MCF 10A (cell line): ENCODE data around the gene PCNX3. TPM values are rescaled to one million over a fixed set of nuclear protein-coding genes. Genes with fewer than 3 reads are reported as not detected.

Experiments used
- BruUV-seq: library from RNA; stranded (reverse); fragments of 400-500 nt; replicated peaks from 2 replicates; lab custom pipeline; 2021; lab: Mats Ljungman, UMichigan
- CTCF ChIA-PET: fragments of 300-600 bp; sonication (Branson Sonifier 250); formaldehyde crosslinking; extraction: SDS; loops from one replicate; lab custom pipeline; 2021; ENCODE audit warnings: antibody characterized with exemption, inconsistent platforms; lab: Yijun Ruan, JAX
- POLR2A ChIA-PET: fragments of 300-600, 350-650 bp; sonication (Branson Sonifier 250); formaldehyde crosslinking; extraction: SDS; loops from one replicate; lab custom pipeline; 2020; ENCODE audit warnings: antibody characterized with exemption, inconsistent platforms; lab: Yijun Ruan, JAX
- DNase-seq: peaks from one replicate; pipeline ENCODE4 v3.0.0-alpha.2; 2018; ENCODE audit not compliant: unreplicated experiment
- H3K27ac Mint-ChIP-seq: one replicate; pipeline ENCODE4 v1.8.0; 2022; ENCODE audit warnings: mild to moderate bottlenecking, low read depth, mixed read lengths; ENCODE audit not compliant: unreplicated experiment
- H3K27me3 Mint-ChIP-seq: one replicate; pipeline ENCODE4 v1.8.0; 2022; ENCODE audit warnings: mixed read lengths; ENCODE audit not compliant: insufficient read depth, unreplicated experiment
- H3K36me3 Mint-ChIP-seq: one replicate; pipeline ENCODE4 v1.8.0; 2022; ENCODE audit warnings: mild to moderate bottlenecking, moderate library complexity, mixed read lengths; ENCODE audit not compliant: insufficient read depth, unreplicated experiment
- H3K4me1 Mint-ChIP-seq: one replicate; pipeline ENCODE4 v1.8.0; 2022; ENCODE audit warnings: mixed read lengths; ENCODE audit not compliant: insufficient read depth, unreplicated experiment
- H3K4me3 Mint-ChIP-seq: one replicate; pipeline ENCODE4 v1.8.0; 2022; ENCODE audit warnings: mild to moderate bottlenecking, moderate library complexity, mixed read lengths; ENCODE audit not compliant: unreplicated experiment
- H3K9me3 Mint-ChIP-seq: one replicate; pipeline ENCODE4 v1.8.0; 2022; ENCODE audit warnings: mixed read lengths; ENCODE audit not compliant: unreplicated experiment
- intact Hi-C: fragments of 100-400 bp; cut with micrococcal nuclease; formaldehyde crosslinking; loops from 2 replicates; pipeline ENCODE4 v1.14.1; 2022
- total RNA-seq: library from RNA; stranded (reverse); gene quantifications from 2 replicates; pipeline ENCODE4 v1.2.3, GENCODE V29; 2022
- TF ChIP-seq, protein P1 (sequence below): fragments of 200-600 bp; IDR thresholded peaks from one replicate; pipeline ENCODE4 v1.8.0; 2022; ENCODE audit warnings: antibody characterized with exemption, mild to moderate bottlenecking; ENCODE audit not compliant: unreplicated experiment

Gene PCNX3
- total RNA-seq, 1 experiment from 2014 or later: 40.9 TPM

DNA sequence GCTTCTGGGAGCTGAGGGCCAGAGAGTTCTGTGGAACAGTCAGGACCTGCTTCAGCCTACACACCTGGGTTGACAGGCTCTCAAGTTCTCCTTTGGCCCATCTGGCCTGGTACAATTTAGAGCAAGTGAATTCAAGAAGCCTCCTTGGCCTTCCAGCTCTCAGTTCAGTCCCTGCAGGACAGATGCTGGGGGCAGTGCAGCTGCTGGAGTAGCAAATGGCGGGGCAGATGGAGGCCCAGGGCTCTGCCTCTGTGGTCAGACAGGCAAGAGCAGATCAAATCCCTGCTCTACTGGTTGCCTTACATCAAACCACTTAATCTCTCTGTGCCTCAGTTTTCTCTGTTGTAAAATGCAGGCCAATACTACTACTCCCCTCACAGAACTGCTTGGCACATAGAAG is 11.3 kb upstream of the PCNX3 start:
- Mint-ChIP-seq H3K4me1 (peaks cover 4% of the 10 kb centered on the region), H3K27me3 (no peaks in the 10 kb centered on the region), H3K27ac (no peak overlapping the region), H3K4me3 (no peak overlapping the region), H3K9me3 (no peaks in the 10 kb centered on the region), H3K36me3 (peaks cover 33% of the 10 kb centered on the region)
- POLR2A ChIA-PET: interaction anchor here (0.8 to 1.7 kb wide), 4 partner anchors 8 to 31 kb away, joined by 3 to 10 read pairs (median 4); partner anchors contain the start of genes EHBP1L1 and PCNX3
- no peak for DNase-seq
- intact Hi-C loops: no loop called here
- BruUV-seq: no TSS peak
- CTCF ChIA-PET: interaction anchor here (0.7 to 4.3 kb wide), 2 partner anchors 11 to 53 kb away, joined by 4 to 23 read pairs; no protein-coding TSS in a partner anchor
- TF ChIP-seq, protein P1, sequence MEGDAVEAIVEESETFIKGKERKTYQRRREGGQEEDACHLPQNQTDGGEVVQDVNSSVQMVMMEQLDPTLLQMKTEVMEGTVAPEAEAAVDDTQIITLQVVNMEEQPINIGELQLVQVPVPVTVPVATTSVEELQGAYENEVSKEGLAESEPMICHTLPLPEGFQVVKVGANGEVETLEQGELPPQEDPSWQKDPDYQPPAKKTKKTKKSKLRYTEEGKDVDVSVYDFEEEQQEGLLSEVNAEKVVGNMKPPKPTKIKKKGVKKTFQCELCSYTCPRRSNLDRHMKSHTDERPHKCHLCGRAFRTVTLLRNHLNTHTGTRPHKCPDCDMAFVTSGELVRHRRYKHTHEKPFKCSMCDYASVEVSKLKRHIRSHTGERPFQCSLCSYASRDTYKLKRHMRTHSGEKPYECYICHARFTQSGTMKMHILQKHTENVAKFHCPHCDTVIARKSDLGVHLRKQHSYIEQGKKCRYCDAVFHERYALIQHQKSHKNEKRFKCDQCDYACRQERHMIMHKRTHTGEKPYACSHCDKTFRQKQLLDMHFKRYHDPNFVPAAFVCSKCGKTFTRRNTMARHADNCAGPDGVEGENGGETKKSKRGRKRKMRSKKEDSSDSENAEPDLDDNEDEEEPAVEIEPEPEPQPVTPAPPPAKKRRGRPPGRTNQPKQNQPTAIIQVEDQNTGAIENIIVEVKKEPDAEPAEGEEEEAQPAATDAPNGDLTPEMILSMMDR: no peak

DNA sequence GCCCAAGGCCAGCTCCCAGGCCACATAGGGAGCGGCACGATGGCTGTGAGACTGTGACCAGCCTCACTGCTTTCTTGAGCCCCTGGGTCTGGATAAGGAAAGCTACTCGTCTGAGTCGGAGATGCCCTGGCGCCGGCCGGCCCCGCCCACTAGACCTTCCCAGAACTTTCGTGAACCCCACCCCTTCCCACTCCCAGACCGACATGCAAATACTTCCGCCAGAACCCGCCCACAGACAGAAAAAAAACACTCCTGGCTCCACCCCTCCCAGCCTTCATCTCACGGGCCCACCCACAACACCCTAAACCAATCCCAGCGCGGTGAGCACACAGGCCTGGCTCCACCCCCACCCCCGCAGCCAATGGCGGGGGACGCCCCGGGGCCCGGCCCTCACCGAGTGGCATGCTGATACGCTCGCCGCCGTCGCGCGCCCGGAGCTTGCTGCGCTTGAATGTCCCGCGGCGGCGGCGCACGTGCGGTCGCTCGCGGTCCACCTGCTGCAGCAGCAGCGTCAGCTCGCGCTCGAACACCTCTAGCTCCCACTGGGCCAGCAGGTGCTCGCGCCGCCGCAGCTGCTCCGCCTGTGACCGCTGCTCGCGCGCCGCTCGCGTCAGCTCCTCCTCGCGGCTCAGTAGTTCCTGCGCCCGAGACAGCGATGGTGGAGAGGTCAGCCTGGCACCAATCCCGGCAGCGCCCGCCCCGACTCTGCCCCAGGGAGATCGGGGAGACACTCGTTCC is 8.5 kb upstream of the PCNX3 start:
- TF ChIP-seq, protein P1: no peak
- H3K4me1 Mint-ChIP-seq: peaks cover 24% of the 10 kb centered on the region
- POLR2A ChIA-PET: no interaction called here
- no TSS peak for BruUV-seq
- CTCF ChIA-PET: interaction anchor here (0.5 to 4.3 kb wide), 2 partner anchors 13 to 242 kb away, joined by 5 to 23 read pairs; no protein-coding TSS in a partner anchor
- no peaks in the 10 kb centered on the region for H3K27me3 Mint-ChIP-seq
- H3K27ac Mint-ChIP-seq: no peak overlapping the region
- H3K36me3 Mint-ChIP-seq: peaks cover 35% of the 10 kb centered on the region
- no peak for DNase-seq
- H3K4me3 Mint-ChIP-seq: no peak overlapping the region
- no peaks in the 10 kb centered on the region for H3K9me3 Mint-ChIP-seq
- intact Hi-C loops: no loop called here

DNA sequence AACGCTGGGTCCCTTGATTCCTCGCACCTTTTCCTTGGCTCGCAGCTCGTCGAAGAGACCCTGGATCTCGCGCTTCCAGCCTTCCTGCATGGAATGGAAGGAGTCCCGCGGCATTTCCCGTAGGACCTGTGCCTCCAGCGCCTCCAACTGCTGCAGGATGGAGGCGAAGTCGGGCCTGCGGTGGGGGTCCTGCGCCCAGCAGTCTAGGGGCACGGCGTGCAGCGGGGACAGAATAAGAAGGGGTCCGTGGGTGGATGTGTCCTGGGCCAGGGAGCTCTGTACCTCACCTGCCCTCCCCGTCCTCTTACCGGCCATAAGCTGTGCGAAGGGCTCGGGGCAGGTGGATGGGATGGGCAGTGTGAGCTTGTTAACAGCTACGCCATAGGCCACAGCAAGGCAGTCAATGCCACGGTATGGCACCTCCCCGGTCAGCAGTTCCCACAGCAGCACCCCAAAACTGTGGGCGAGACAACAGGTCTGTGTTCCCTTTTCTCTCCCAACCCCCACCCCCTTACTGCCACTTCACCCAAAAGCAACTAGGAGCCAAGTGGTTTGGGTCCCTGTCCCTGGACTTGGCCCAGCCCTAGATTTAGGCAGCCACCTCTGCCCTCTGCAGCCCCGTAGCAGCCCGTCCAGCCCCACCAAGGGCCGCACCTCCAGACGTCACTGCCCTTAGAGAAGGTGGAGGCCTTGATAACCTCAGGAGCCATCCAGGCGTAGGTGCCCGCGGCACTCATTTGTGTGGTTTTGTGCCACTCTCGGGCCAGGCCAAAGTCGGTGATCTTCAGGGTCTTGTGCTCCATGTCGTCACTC is 7.8 kb upstream of the PCNX3 start:
- Mint-ChIP-seq H3K27ac (no peak overlapping the region), H3K4me3 (no peak overlapping the region), H3K9me3 (no peaks in the 10 kb centered on the region), H3K4me1 (peaks cover 30% of the 10 kb centered on the region), H3K27me3 (no peaks in the 10 kb centered on the region), H3K36me3 (peaks cover 41% of the 10 kb centered on the region)
- POLR2A ChIA-PET: no interaction called here
- DNase-seq: no peak
- BruUV-seq: no TSS peak
- CTCF ChIA-PET: interaction anchor here (0.6 kb wide), 1 partner anchor 199 kb away, joined by 3 read pairs; no protein-coding TSS in a partner anchor
- TF ChIP-seq, protein P1: no peak
- intact Hi-C loops: no loop called here

DNA sequence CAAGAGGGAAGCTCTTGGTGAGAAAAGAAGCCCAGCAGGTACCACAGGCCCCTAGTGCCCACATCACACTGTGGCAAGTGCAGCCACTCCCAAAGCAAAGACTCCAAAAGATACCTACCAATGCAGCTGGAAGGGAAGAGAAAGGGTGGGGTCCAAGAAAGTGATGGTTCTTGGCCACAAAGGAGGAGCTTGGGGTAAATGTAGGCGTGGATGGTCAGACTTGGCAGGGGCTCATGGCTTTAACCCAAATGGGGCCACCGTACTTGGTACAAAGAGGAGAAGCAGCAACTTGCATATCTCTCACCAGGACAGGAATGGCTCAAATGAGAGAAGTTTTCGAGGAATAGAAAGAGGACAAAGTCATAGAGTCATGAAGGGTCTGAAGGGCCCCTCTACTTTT is 6.3 kb upstream of the PCNX3 start:
- TF ChIP-seq, protein P1: no peak
- Mint-ChIP-seq H3K4me1 (peaks cover 30% of the 10 kb centered on the region), H3K36me3 (peaks cover 41% of the 10 kb centered on the region), H3K27me3 (no peaks in the 10 kb centered on the region), H3K27ac (no peak overlapping the region), H3K9me3 (no peaks in the 10 kb centered on the region), H3K4me3 (no peak overlapping the region)
- intact Hi-C loops: no loop called here
- ChIA-PET POLR2A (interaction anchor here (0.8 to 1.7 kb wide), 3 partner anchors 22 to 44 kb away, joined by 4 to 6 read pairs (median 4); partner anchors contain the start of gene FAM89B), CTCF (interaction anchor here (0.6 to 1.6 kb wide), 2 partner anchors 11 to 192 kb away, joined by 3 read pairs; no protein-coding TSS in a partner anchor)
- no peak for DNase-seq
- no TSS peak for BruUV-seq
